GM18517 (cell line): ENCODE data around the gene ATP9B.

Experiments used
- ATAC-seq: cut with Tn5 transposase; IDR thresholded peaks from one replicate; pipeline ENCODE4 v1.9.1; 2021; ENCODE audit warnings: mild to moderate bottlenecking, moderate library complexity; ENCODE audit not compliant: unreplicated experiment

Gene ATP9B

GRCh38 chr18:79377187-79377891 is 308.1 kb downstream of the ATP9B start:
- ATAC-seq: no peak

- ATAC-seq: peak; percentile 64
Measured at GRCh38 chr18:79378536-79379250, 309.5 kb downstream of the ATP9B start.

- no peak for ATAC-seq
Measured at GRCh38 chr18:79379251-79379905, 310.2 kb downstream of the ATP9B start.

- no peak for ATAC-seq
Measured at GRCh38 chr18:79379931-79380815, 311.0 kb downstream of the ATP9B start.

GRCh38 chr18:79380816-79381806 is 311.9 kb downstream of the ATP9B start:
- ATAC-seq: peak; percentile 47

- no peak for ATAC-seq
Measured at GRCh38 chr18:79381811-79382311, 312.7 kb downstream of the ATP9B start.

- ATAC-seq: no peak
Measured at GRCh38 chr18:79382681-79383387, 313.6 kb downstream of the ATP9B start.

GRCh38 chr18:79383388-79384056 is 314.3 kb downstream of the ATP9B start:
- ATAC-seq: no peak

- ATAC-seq: no peak
Measured at GRCh38 chr18:79384151-79384807, 315.1 kb downstream of the ATP9B start.

GRCh38 chr18:79384834-79385233 is 315.6 kb downstream of the ATP9B start:
- ATAC-seq: no peak

GRCh38 chr18:79385326-79385707 is 316.1 kb downstream of the ATP9B start:
- no peak for ATAC-seq

GRCh38 chr18:79385708-79386341 is 316.6 kb downstream of the ATP9B start:
- ATAC-seq: no peak

- ATAC-seq: no peak
Measured at GRCh38 chr18:79386547-79386946, 317.4 kb downstream of the ATP9B start.

GRCh38 chr18:79387214-79387613 is 318.0 kb downstream of the ATP9B start:
- ATAC-seq: no peak

GRCh38 chr18:79387615-79388014 is 318.4 kb downstream of the ATP9B start:
- ATAC-seq: no peak

- ATAC-seq: no peak
Measured at GRCh38 chr18:79388043-79388442, 318.8 kb downstream of the ATP9B start.

- no peak for ATAC-seq
Measured at GRCh38 chr18:79389689-79390088, 320.5 kb downstream of the ATP9B start.
